SU-DHL-6 (cell line): ENCODE results near the gene TNIK.
"Not testable (repeated sequence)": the region's sequence is repeated elsewhere in the genome, so short reads cannot be mapped to it uniquely, and the experiment has no call there.

Experiments used
- H2AFZ ChIP-seq: fragments of 200-600 bp; sonication (generic); 2 replicates; pipeline ENCODE4 v1.6.1; 2014; ENCODE audit warnings: low read depth, mild to moderate bottlenecking, moderate library complexity, mixed read lengths, antibody characterized with exemption, low read length; ENCODE audit not compliant: severe bottlenecking
- H3F3A ChIP-seq: fragments of 200-600 bp; shearing (Covaris generic); 2 replicates; pipeline ENCODE4 v1.6.0; 2016; ENCODE audit warnings: antibody characterized with exemption, mild to moderate bottlenecking; ENCODE audit not compliant: insufficient read depth
- H3K27ac ChIP-seq: fragments of 200-600 bp; sonication (generic); 2 replicates; pipeline ENCODE4 v1.5.1; 2016; ENCODE audit warnings: low read depth, mild to moderate bottlenecking, low read length, moderate library complexity, mixed read lengths
- H3K27me3 ChIP-seq: fragments of 200-600 bp; sonication (generic), shearing (Covaris generic); 2 replicates; pipeline ENCODE4 v1.6.0; 2014; ENCODE audit warnings: mild to moderate bottlenecking, low read length
- H3K36me3 ChIP-seq: fragments of 200-600 bp; sonication (generic); 2 replicates; pipeline ENCODE4 v1.6.1; 2014; ENCODE audit warnings: mild to moderate bottlenecking, low read length, mixed read lengths
- H3K4me2 ChIP-seq: fragments of 300-600, 200-600 bp; shearing (Covaris generic), sonication (generic); 2 replicates; pipeline ENCODE4 v1.6.0; 2014; ENCODE audit warnings: low read length, low read depth, mild to moderate bottlenecking; ENCODE audit not compliant: poor library complexity, severe bottlenecking
- H3K4me3 ChIP-seq: fragments of 200-600 bp; sonication (generic); 2 replicates; pipeline ENCODE4 v1.5.1; 2014; ENCODE audit warnings: antibody characterized with exemption, low read length, mild to moderate bottlenecking, mixed read lengths; ENCODE audit not compliant: insufficient read depth, poor library complexity, severe bottlenecking
- H3K79me2 ChIP-seq: fragments of 200-600 bp; sonication (generic); 2 replicates; pipeline ENCODE4 v1.6.1; 2014; ENCODE audit warnings: mild to moderate bottlenecking, low read length, moderate library complexity; ENCODE audit not compliant: insufficient read depth
- H3K9ac ChIP-seq: fragments of 200-600 bp; sonication (generic); 2 replicates; pipeline ENCODE4 v1.7.0; 2014; ENCODE audit warnings: mild to moderate bottlenecking, low read length
- H3K9me2 ChIP-seq: fragments of 200-600 bp; sonication (generic); replicated peaks from 2 replicates; pipeline ENCODE4 v1.6.1; 2014; ENCODE audit warnings: low read length; ENCODE audit not compliant: insufficient read depth
- H3K9me3 ChIP-seq: fragments of 200-600 bp; sonication (generic); 2 replicates; pipeline ENCODE4 v1.6.1; 2014; ENCODE audit warnings: low read length, mixed read lengths; ENCODE audit not compliant: insufficient read depth
- H4K20me1 ChIP-seq: fragments of 200-600 bp; sonication (generic); 2 replicates; pipeline ENCODE4 v1.6.1; 2014; ENCODE audit warnings: low read depth, mild to moderate bottlenecking, antibody characterized with exemption, low read length, moderate library complexity, mixed read lengths
- CTCF ChIP-seq: fragments of 200-600 bp; sonication (generic); IDR thresholded peaks from one replicate; pipeline ENCODE4 v1.5.1; 2017; ENCODE audit warnings: antibody characterized with exemption, mild to moderate bottlenecking, low read length, moderate library complexity; ENCODE audit not compliant: insufficient read depth, poor library complexity, severe bottlenecking
- EZH2phosphoT487 ChIP-seq: fragments of 200-600 bp; sonication (generic), shearing (Covaris generic); conservative IDR thresholded peaks from 2 replicates; pipeline ENCODE4 v1.6.1; 2018; ENCODE audit warnings: mild to moderate bottlenecking, antibody characterized with exemption, low read length, moderate library complexity, mixed read lengths

TNIK gene

GRCh38 chr3:171428892-171429291, 31.3 kb downstream of the TNIK start:
- TF ChIP-seq CTCF (no peak), EZH2phosphoT487 (no peak)
- Histone ChIP-seq H3K4me3 (no peak overlapping the region), H2AFZ (no peak overlapping the region), H4K20me1 (no peaks in the 10 kb centered on the region; the same call in 1 of the 2 replicates), H3F3A (no peaks in the 10 kb centered on the region), H3K9me2 (no peaks in the 10 kb centered on the region), H3K79me2 (no peaks in the 10 kb centered on the region), H3K36me3 (no peaks in the 10 kb centered on the region), H3K9me3 (no peaks in the 10 kb centered on the region), H3K27me3 (no peaks in the 10 kb centered on the region), H3K27ac (no peak overlapping the region), H3K4me2 (no peak overlapping the region), H3K9ac (no peak overlapping the region)

- Histone ChIP-seq H4K20me1 (no peaks in the 10 kb centered on the region; the same call in 1 of the 2 replicates), H2AFZ (no peak overlapping the region), H3K9ac (no peak overlapping the region), H3K9me2 (no peaks in the 10 kb centered on the region), H3K36me3 (no peaks in the 10 kb centered on the region), H3K27me3 (no peaks in the 10 kb centered on the region), H3F3A (no peaks in the 10 kb centered on the region), H3K9me3 (no peaks in the 10 kb centered on the region), H3K4me2 (no peak overlapping the region), H3K27ac (no peak overlapping the region), H3K4me3 (no peak overlapping the region), H3K79me2 (no peaks in the 10 kb centered on the region)
- no peak for TF ChIP-seq CTCF
- no peak for TF ChIP-seq EZH2phosphoT487
Observed at GRCh38 chr3:171428321-171428787, 31.9 kb downstream of the TNIK start.

GRCh38 chr3:171427771-171428320, 32.4 kb downstream of the TNIK start:
- H2AFZ ChIP-seq, result no peak overlapping the region
- H4K20me1 ChIP-seq, result no peaks in the 10 kb centered on the region; the same call in 1 of the 2 replicates
- no peaks in the 10 kb centered on the region for H3K9me2 ChIP-seq
- TF ChIP-seq EZH2phosphoT487 (no peak), CTCF (no peak)
- H3K79me2 ChIP-seq, result no peaks in the 10 kb centered on the region
- no peaks in the 10 kb centered on the region for H3K36me3 ChIP-seq
- no peak overlapping the region for H3K4me3 ChIP-seq
- no peaks in the 10 kb centered on the region for H3K9me3 ChIP-seq
- H3K27ac ChIP-seq, result no peak overlapping the region
- no peak overlapping the region for H3K9ac ChIP-seq
- H3F3A ChIP-seq, result no peaks in the 10 kb centered on the region
- H3K27me3 ChIP-seq, result no peaks in the 10 kb centered on the region
- no peak overlapping the region for H3K4me2 ChIP-seq

- not testable (repeated sequence) for H3K9me3 ChIP-seq, H3K79me2 ChIP-seq, H3K27me3 ChIP-seq, H3K36me3 ChIP-seq, H3K9ac ChIP-seq, H3K9me2 ChIP-seq, H4K20me1 ChIP-seq, H3F3A ChIP-seq, H3K27ac ChIP-seq, H2AFZ ChIP-seq, H3K4me3 ChIP-seq, H3K4me2 ChIP-seq
Observed at GRCh38 chr3:171424063-171424462, 36.1 kb downstream of the TNIK start.

GRCh38 chr3:171422855-171423254, 37.4 kb downstream of the TNIK start:
- H2AFZ ChIP-seq, H3K27me3 ChIP-seq, H4K20me1 ChIP-seq, H3K4me3 ChIP-seq, H3K9ac ChIP-seq, H3K79me2 ChIP-seq, H3K9me3 ChIP-seq, H3K27ac ChIP-seq, H3K9me2 ChIP-seq, H3F3A ChIP-seq, H3K36me3 ChIP-seq, H3K4me2 ChIP-seq: not testable (repeated sequence)
